ENCODE measurements around the gene UXS1.

DNA sequence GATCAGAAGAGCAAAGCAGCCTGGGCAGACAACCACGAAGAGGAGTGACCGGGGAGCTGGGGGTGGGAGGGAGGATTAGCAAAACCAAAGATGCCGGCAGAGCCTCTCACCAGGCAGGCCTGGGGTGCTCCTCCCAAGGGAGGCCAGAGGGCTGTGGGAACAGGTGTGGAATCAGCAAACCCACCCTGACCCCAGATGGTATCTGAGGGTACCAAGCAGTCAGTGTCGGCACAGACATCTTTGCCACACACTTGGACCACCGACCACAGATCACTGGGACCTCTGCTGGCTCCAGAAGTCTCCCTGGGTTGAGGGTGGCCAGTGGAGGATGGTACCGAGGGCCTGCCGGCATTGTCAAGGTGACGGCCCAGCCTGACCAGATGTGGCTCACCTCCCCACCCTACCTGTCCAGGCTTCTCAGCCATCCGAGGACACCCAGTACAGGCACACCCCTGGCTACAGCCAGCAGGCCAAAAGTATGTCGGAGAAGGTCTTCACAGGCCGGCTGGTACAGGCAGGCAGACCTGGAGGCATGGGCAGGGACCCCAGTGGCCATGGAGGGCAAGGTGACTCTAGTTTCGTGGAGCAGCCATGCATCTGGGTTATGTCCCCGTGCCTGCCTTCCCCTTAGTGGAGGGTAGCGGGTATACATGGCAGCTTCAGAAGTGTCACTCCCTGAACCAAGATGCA, 82.1 kb downstream of the UXS1 start:
- TF ChIP-seq EZH2 (IDR thresholded peaks at IDR 0.05; ENCODE audit: insufficient read depth, low read length) (no peak), CTCF (IDR thresholded peaks at IDR 0.05; ENCODE audit: insufficient read depth, low read depth, low read length) (no peak)
